Heart left ventricle (tissue), 16 donors: ENCODE results near the gene ASB1. TPM values are rescaled to one million over a fixed set of nuclear protein-coding genes. Genes with fewer than 3 reads are reported as not detected.

Experiments used
- ATAC-seq, 4 donors: fragments of 200-7000 bp; cut with Tn5 transposase; one replicate each; pipeline ENCODE4 v1.9.1; 2020 to 2022; ENCODE audit warnings: moderate library complexity in 4 of 4, mild to moderate bottlenecking in 3 of 4, moderate number of reproducible peaks in 1 of 4
- DNase-seq, 5 donors: peaks; one replicate each; pipeline ENCODE4 v3.0.0-alpha.2; 2020
- H3K27ac ChIP-seq, 12 donors: fragments of 200-600 bp; sonication (generic) in 4 of 12; one replicate each; pipeline versions ENCODE4 v1.5.0 to v1.8.0; 2016 to 2022; ENCODE audit warnings: mild to moderate bottlenecking in 2 of 12
- H3K27me3 ChIP-seq, 9 donors: fragments of 200-600 bp; sonication (generic) in 2 of 9; one replicate each; pipeline versions ENCODE4 v1.5.1 to v1.8.0; 2016 to 2022; ENCODE audit warnings: mild to moderate bottlenecking in 3 of 9
- H3K36me3 ChIP-seq, 9 donors: fragments of 200-600 bp; sonication (generic) in 2 of 9; one replicate each; pipeline versions ENCODE4 v1.5.0 to v1.8.0; 2018 to 2022; ENCODE audit warnings: mild to moderate bottlenecking in 2 of 9
- H3K4me1 ChIP-seq, 12 donors: fragments of 200-600 bp; sonication (generic) in 4 of 12; one replicate each; pipeline versions ENCODE4 v1.5.0 to v1.8.0; 2016 to 2022; ENCODE audit warnings: mild to moderate bottlenecking in 3 of 12
- H3K4me3 ChIP-seq, 12 donors: fragments of 200-600 bp; sonication (generic) in 4 of 12; one replicate each; pipeline versions ENCODE4 v1.5.0 to v1.8.0; 2017 to 2022; ENCODE audit warnings: mild to moderate bottlenecking in 9 of 12, moderate library complexity in 4 of 12
- H3K9me3 ChIP-seq, 12 donors: fragments of 200-600 bp; sonication (generic) in 4 of 12; one replicate each; pipeline versions ENCODE4 v1.5.0 to v1.8.0; 2016 to 2022; ENCODE audit warnings: mild to moderate bottlenecking in 1 of 12
- CTCF ChIP-seq, 12 donors: fragments of 200-600 bp; sonication (generic) in 4 of 12; IDR thresholded peaks; one replicate each; pipeline versions ENCODE4 v1.5.0 to v1.8.0; 2018 to 2022; ENCODE audit warnings: antibody characterized with exemption in 12 of 12, mild to moderate bottlenecking in 5 of 12
- POLR2A ChIP-seq, 2 donors: fragments of 450-650 bp; IDR thresholded peaks; one replicate each; pipeline ENCODE4 v1.6.1; 2017; ENCODE audit warnings: antibody characterized with exemption in 2 of 2, mild to moderate bottlenecking in 2 of 2, moderate library complexity in 2 of 2
- WGBS, 4 donors: extraction: QIAGEN DNeasy Blood & Tissue Kit in 2 of 4; methylation state at CpG; one replicate each; pipeline versions ENCODE4 v1.1.5 to v1.1.7; 2013 to 2018; 5-methylcytosine and 5-hydroxymethylcytosine counted together
- intact Hi-C, 10 donors: fragments of 100-400 bp; cut with DNase I; formaldehyde crosslinking; loops; one replicate each; pipeline versions ENCODE4 v1.11.1 to v1.14.2; 2022
- polyA plus RNA-seq, 2 donors: library from polyadenylated mRNA; stranded (reverse); fragments of 200-250 nt; gene quantifications; one replicate each; pipeline ENCODE4 v1.2.3, GENCODE V29; 2013
- total RNA-seq, 9 donors: library from RNA; depleted of rRNA in 2 of 9; stranded (reverse); fragments of >200 nt in 2 of 9; fragmentation: NEBNext Ultra II Directional in 3 of 9; extraction: Animal tissue kit (Norgen Biotek cat#: 25700) in 3 of 9; gene quantifications; one replicate each; pipeline versions ENCODE4 v1.1.0 to v1.2.4, GENCODE V29; 2016 to 2023
- donor health status: ischemic (EF 13 %, LVEDD 7.1; RV severe dilation, severe dysfunction).
- donor health status: healthy with polysubstance abuse.
- donor health status: DM: no; HTN: yes; CAD: no.
- donor health status: DM: no; HTN: no; CAD: no.
- donor health status: ischemic (EF 25% LVEDD 6.9; RV normal size, moderate dysfunction).
- donor health status: ischemic (EF 25% LVEDD 5.7; RV mildly dilated, moderate dysfunction).
- donor health status: healthy.
- donor health status: DM: yes; HTN: yes; CAD: no.
- donor health status: ischemic (EF 35%, LVEDD 5.7; RV mildly dilated, moderate dysfunction).
- donor health status: nonischemic (EF 11% LVEDD 7.7; RV severe dilation, severe dysfunction).
- donor health status: DM: yes; HTN: yes; CAD: no.
- donor health status: PGD.
- donor health status: ischemic (EF 29% LVEDD 5.4; RV normal size, mild dysfunction).
- donor health status: nonischemic (EF 23%, LVEDD 6.1; RV moderate dilation, normal function).

ASB1 gene
- total and polyA plus RNA-seq, 11 donors: 31.8 to 57.5 (median 46.7) TPM

- no peaks in the 10 kb centered on the region for H3K27me3 ChIP-seq
- no peak overlapping the region for H3K4me3 ChIP-seq
- H3K4me1 ChIP-seq: peaks cover 0 to 62% (median 15%) of the 10 kb centered on the region in 12 donors
- DNase-seq (no peak), ATAC-seq (no peak)
- intact Hi-C loops: no loop called here
- H3K36me3 ChIP-seq: peaks cover 0 to 20% (median 3%) of the 10 kb centered on the region in 9 donors
- 87 to 89% (median 87%) methylated on average over 7 of the region's 7 CpGs for WGBS, 4 donors
- TF ChIP-seq CTCF (IDR thresholded peaks at IDR 0.05): no peak
- TF ChIP-seq POLR2A (IDR thresholded peaks at IDR 0.05): no peak
- H3K9me3 ChIP-seq: no peaks in the 10 kb centered on the region
- no peak overlapping the region for H3K27ac ChIP-seq
Observed at GRCh38 chr2:238380336-238380735, 46.4 kb upstream of the ASB1 start.

GRCh38 chr2:238380785-238381184 lies 45.9 kb upstream of the ASB1 start:
- Histone ChIP-seq H3K4me1 (peaks cover 0 to 62% (median 15%) of the 10 kb centered on the region in 12 donors), H3K4me3 (no peak overlapping the region), H3K9me3 (no peaks in the 10 kb centered on the region), H3K36me3 (peaks cover 0 to 21% (median 3%) of the 10 kb centered on the region in 9 donors), H3K27me3 (no peaks in the 10 kb centered on the region), H3K27ac (no peak overlapping the region)
- TF ChIP-seq POLR2A (IDR thresholded peaks at IDR 0.05) (no peak), CTCF (IDR thresholded peaks at IDR 0.05) (no peak)
- 62 to 83% (median 79%) methylated on average over 1 of the region's 1 CpG for whole genome bisulfite sequencing, 4 donors
- ATAC-seq (no peak), DNase-seq (no peak)
- intact Hi-C loops: no loop called here

- intact Hi-C loops: no loop called here
- TF ChIP-seq CTCF (IDR thresholded peaks at IDR 0.05) (no peak), POLR2A (IDR thresholded peaks at IDR 0.05) (no peak)
- H3K4me3 ChIP-seq: no peak overlapping the region
- ATAC-seq (no peak), DNase-seq (no peak)
- H3K27ac ChIP-seq: no peak overlapping the region
- H3K36me3 ChIP-seq: peaks cover 0 to 22% (median 3%) of the 10 kb centered on the region in 9 donors
- H3K9me3 ChIP-seq: no peaks in the 10 kb centered on the region
- no peaks in the 10 kb centered on the region for H3K27me3 ChIP-seq
- WGBS, 4 donors: 93 to 96% (median 94%) methylated on average over 16 of the region's 16 CpGs
- peaks cover 0 to 59% (median 15%) of the 10 kb centered on the region in 12 donors for H3K4me1 ChIP-seq
Observed at GRCh38 chr2:238381341-238382115, 45.2 kb upstream of the ASB1 start.

GRCh38 chr2:238382381-238382781 lies 44.3 kb upstream of the ASB1 start:
- H3K9me3 ChIP-seq: no peaks in the 10 kb centered on the region
- no peak for TF ChIP-seq POLR2A (IDR thresholded peaks at IDR 0.05)
- TF ChIP-seq CTCF (IDR thresholded peaks at IDR 0.05): no peak
- H3K36me3 ChIP-seq: peaks cover 0 to 25% (median 3%) of the 10 kb centered on the region in 9 donors
- intact Hi-C loops: no loop called here
- peaks cover 0 to 59% (median 12%) of the 10 kb centered on the region in 12 donors for H3K4me1 ChIP-seq
- no peak overlapping the region for H3K4me3 ChIP-seq
- H3K27me3 ChIP-seq: no peaks in the 10 kb centered on the region
- H3K27ac ChIP-seq: no peak overlapping the region
- 85 to 92% (median 88%) methylated on average over 5 of the region's 5 CpGs for WGBS, 4 donors
- no peak for ATAC-seq
- DNase-seq: no peak
